ENCODE results near the gene SIRT2.

The SIRT2 gene

GRCh38 chr19:38848299-38849146 lies 50.9 kb downstream of the SIRT2 start:
- DNase-seq (ENCODE audit: insufficient read length, low spot score) (no peak), FAIRE-seq (peak; percentile 88)

- no peak for DNase-seq (ENCODE audit: insufficient read length, low spot score)
- FAIRE-seq, result no peak
Measured at GRCh38 chr19:38846097-38846496, 53.3 kb downstream of the SIRT2 start.

DNA sequence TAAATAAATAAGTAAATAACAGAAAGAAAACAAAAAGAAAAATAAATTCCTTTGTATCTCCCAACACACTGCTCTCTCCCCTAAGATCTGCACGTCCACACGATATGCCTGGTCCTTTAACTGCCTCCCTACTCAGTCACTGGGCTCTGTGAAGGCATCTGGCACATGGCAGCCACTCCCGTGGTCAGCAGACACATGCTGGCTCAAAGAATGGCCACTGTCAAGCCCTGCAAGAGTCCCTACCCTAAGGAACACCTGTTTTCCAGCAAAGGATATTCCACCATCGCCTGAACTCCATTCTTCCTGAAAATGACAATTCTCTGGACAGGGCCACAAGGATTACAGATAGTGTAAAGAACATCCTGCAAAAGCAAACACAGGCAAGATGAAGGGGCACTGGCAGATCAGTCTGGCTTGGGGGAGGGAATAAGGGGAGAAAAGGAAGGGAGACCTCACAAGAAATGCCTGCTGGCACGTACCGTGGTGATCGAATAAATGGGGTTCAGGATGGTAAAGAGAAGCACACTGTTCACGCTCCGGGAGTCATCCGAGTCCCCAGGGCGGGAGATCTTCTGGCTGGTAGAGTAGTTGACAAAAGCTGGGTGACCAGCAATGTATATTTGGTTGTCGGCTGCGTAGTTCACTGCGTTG lies 53.9 kb downstream of the SIRT2 start:
- DNase-seq (ENCODE audit: insufficient read length, low spot score) (no peak), FAIRE-seq (no peak)

DNA sequence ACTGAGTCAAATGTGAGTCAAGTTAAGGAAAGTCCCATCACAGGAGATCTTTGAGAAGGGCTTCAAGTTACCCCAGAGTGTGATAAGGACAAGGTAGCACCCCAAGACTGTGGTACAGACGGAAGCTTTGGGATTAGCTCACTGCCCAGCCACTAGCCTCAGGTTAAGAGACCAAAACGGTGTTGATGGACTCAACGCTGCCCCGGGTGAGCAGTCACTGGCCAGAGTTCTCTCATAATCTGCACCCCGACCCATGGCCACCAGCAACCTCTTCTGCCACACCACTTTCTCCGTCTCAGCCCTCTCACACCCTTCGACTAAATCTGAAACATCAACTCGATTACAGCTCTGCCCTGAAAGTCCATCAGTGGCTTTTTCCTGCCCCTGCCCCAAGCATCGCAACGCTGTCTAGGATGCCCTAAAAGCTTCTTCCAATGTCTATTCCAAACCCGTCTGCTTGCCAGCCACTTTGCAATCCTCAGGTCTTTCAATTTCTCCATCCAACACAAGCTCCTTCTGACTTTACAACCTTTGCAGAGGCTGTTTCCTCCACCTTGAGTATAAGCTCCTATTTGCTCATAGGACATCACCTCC lies 55.2 kb downstream of the SIRT2 start:
- no peak for FAIRE-seq
- no peak for DNase-seq (ENCODE audit: insufficient read length, low spot score)

- FAIRE-seq (no peak), DNase-seq (ENCODE audit: insufficient read length, low spot score) (no peak)
Measured at GRCh38 chr19:38843175-38843758, 56.2 kb downstream of the SIRT2 start.

GRCh38 chr19:38842439-38843174 lies 56.8 kb downstream of the SIRT2 start:
- no peak for DNase-seq (ENCODE audit: insufficient read length, low spot score)
- no peak for FAIRE-seq

GRCh38 chr19:38841787-38842438 lies 57.5 kb downstream of the SIRT2 start:
- DNase-seq (ENCODE audit: insufficient read length, low spot score) (no peak), FAIRE-seq (no peak)

GRCh38 chr19:38841180-38841766 lies 58.1 kb downstream of the SIRT2 start:
- no peak for DNase-seq (ENCODE audit: insufficient read length, low spot score)
- FAIRE-seq, result no peak

DNA sequence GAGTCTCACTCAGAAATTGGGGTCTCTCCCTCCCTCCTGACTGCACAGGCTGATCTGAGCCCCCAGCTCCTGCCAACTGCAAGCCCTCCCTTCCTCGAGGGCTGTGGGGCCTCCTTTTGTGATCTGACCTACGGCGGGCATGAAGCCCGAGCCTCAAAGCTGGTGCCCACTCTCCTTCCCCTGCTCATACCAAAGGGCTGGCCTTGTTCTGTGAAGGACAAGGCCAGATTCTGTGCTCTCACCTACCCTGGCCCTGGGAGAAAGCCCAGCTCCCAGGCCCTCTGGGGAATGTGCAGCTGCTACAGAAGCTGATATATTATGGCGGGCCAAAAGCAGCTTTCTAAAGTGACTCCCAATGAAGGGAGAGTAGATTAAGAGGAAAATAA lies 58.8 kb downstream of the SIRT2 start:
- FAIRE-seq, result no peak
- no peak for DNase-seq (ENCODE audit: insufficient read length, low spot score)

- DNase-seq (ENCODE audit: insufficient read length, low spot score) (no peak), FAIRE-seq (no peak)
Measured at GRCh38 chr19:38839816-38840582, 59.4 kb downstream of the SIRT2 start.

DNA sequence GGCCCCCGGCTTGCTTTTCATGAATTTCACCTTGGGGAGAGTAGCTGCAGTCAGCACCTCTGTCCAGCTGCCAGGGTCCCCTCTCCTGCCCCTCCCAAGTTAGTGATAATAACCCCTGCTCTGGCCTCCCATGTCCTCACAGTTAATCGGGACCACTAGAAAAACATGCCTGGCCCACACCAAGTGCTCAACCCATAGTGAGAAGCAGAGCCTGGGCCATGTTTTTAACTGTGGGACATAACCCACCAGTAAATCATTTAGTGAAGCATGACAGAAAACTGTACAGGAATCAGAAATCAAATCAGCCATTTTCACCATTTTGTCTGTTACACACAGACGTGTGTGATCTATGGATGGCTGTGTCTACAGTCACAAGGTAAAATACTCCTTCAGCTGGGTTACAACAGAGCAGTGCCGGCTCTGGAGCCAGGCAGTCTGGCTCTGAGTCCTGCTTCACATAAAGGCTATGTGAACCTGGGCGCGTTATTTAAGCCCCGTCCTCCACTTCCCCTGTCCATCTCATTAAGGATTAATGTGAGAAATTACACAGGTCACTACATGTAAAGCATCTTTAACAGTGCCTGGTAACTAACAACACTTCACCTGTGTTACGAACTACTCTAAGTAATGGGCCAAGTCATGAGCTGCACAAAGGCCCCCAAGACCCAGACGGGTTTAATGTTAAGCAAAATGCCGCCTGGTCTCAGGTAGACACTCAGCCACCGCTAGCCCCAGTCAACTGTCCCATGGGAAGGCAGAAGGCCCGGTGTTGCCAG lies 60.2 kb downstream of the SIRT2 start:
- DNase-seq (ENCODE audit: insufficient read length, low spot score), result no peak
- FAIRE-seq, result no peak

DNA sequence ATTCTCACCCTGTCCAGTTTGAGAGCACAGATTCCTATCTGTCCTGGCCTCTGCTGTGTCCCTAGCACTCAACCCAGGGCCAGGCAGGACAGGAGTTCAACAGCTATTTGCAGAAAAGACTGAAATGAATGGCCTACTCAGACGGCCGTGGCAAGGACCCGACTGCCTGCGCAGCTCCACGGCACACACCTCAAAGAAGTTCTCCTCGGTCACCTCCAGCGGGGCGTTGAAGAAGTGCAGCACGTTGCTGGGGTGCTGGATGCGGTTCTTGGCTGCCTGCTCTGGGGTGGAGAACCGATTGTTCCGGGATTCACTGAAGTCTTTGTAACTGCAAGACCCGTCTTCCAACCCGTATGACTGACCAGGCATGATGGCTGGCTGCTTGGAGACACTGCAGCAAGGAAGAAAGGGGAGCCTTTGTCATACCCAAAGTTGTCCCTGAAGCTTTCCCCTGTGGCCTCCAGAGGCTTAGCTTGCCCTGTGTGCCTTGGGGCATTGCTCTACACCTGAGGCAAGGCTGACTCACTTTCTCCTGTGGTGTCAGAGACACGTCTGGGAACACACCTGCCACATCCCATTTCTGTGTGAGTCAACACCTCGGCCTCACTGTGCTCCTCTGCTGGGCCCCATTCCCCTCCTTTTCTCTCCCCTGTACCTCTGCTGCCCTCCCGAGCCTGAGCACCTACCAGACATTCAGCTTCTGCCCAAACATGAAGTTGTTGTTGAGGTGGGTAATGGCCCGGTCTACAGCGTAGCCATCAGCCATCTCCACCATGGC lies 61.0 kb downstream of the SIRT2 start:
- DNase-seq (ENCODE audit: insufficient read length, low spot score), result no peak

GRCh38 chr19:38837656-38838121 lies 61.7 kb downstream of the SIRT2 start:
- FAIRE-seq (no peak), DNase-seq (ENCODE audit: insufficient read length, low spot score) (no peak)

More for the DNA sequence above, 61.0 kb downstream of the SIRT2 start:
- no peak for FAIRE-seq

DNA sequence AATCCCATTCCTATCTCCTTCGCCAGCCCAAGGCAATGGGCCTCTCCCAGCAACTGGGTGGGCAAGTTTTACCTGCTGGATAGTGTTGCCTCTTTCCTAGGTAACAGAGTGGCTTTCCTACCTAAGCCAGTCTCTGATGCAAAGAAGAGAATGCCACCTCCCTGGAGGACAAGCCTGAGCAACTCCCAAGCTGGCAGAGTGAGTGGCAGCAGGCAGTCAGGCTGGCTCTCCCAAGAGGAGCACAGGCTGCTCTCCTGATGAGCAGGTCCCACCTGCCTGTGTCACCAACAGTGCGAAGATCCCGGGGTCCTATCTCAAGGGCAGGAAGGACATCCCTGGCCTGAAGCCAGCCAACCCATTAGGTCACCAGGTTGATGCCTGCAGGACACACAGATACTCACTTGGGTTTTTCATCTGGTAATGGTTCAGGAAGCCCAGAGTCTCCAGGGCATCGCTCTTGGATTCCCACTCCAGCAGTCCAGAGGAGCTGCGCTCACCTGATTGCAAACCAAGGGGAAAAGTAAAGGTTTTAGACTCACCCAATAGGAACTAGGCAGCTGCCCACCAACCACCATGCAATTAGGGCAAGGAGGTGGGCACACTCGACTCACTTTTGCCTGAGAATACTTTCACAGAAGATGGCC lies 62.3 kb downstream of the SIRT2 start:
- no peak for FAIRE-seq
- no peak for DNase-seq (ENCODE audit: insufficient read length, low spot score)

DNA sequence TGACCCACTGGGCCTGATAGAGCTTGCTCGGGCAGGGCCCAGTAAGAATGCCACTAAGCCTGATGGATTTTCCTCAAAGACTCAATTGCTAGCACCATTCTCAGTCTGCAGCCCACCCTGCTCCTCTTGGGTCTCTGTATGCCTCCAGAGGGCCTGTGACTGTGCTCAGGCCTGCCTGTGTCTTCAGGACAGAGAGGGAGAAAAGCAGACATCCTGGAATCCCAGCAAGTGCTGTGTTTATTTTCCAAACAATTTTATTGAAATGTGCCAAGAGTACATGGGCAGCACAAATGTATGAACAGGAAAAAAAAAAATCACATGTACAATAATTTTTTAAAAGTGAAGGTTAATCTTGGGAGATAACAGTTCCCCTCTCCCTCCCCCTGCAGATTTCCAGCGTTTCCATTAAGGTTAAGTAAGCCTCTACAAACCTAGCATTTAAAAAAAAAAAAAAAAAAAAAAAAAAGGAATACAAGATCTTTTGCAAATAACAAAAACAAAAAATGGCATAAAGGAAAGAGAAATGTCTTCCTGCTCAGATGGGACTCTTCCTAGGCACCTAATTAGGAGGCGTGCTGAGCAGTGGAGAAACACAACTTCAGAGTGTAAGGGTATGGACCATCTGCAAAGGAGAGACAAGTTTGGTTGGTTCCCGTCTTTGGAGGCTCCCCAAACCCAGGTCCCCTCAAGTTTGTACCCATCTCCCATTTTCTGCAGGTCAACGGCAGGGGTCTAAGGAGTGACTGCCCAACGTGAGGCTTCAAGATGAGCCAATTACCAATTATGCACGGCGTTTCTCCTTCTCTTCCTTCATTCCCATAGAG lies 63.0 kb downstream of the SIRT2 start:
- FAIRE-seq (no peak), DNase-seq (ENCODE audit: insufficient read length, low spot score) (no peak)

- DNase-seq (ENCODE audit: insufficient read length, low spot score), result no peak
Measured at GRCh38 chr19:38834590-38834989, 64.8 kb downstream of the SIRT2 start.

More at GRCh38 chr19:38834590-38834989, 64.8 kb downstream of the SIRT2 start:
- no peak for FAIRE-seq

All from GM19239 (cell line).